Activated CD4-positive, alpha-beta T cell treated with anti-CD3 and anti-CD28 coated beads for 1 hour (primary cell): ENCODE measurements around the gene LRP1B.

Source experiments
- DNase-seq: peaks from one replicate; pipeline ENCODE4 v3.0.0-alpha.2; 2020

The LRP1B gene

GRCh38 chr2:140262908-140263307, 1867.9 kb downstream of the LRP1B start:
- no peak for DNase-seq

DNA sequence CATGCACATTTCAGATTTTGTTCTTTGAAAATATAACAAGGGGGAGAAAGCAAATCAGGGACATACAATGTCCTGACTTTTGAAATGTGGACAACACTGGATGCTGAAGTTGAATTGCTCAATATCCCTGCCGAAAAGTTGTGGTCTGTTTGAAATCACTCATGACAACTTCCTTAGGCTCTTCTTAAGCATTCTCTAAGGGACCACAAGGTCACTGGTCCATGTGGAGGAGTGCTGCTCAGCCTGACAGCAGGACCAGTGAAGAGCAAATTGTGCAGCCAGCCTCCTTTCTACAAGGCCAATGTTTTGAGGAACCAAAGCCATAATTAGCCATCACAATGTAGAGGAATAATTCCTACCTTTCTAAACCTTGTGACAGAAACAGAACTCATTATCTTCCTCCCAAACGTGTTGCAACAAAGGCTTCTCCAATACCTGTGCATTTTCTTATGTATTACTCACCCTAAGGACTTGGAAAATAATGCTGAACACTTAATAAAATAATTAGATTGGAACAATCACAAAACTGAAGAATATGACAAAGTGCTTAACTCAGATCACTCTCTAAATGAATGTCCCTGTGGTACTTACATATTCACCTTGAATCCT, 1873.0 kb downstream of the LRP1B start:
- no peak for DNase-seq

- DNase-seq: no peak
These were observed 1874.7 kb downstream of the LRP1B start for GRCh38 chr2:140256080-140256479.

GRCh38 chr2:140249821-140250220, 1881.0 kb downstream of the LRP1B start:
- no peak for DNase-seq

DNA sequence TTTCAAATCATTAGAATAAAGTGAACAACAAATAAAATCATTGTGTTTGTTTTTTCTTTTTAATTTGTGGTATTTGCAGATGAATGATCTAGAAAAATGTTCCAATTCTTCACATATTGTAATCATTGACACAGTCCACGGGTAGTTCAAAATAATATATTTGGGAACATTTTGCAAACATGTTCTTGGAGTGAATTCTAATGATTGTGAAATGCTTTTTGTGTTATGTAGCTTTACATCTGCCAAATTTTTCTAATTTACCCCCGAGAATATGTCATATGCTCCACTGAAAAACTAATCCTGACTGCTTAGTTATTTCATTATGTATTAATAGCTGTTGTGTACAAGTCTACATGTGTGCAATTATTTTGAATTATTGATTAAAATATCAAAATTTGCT, 1882.2 kb downstream of the LRP1B start:
- no peak for DNase-seq

DNA sequence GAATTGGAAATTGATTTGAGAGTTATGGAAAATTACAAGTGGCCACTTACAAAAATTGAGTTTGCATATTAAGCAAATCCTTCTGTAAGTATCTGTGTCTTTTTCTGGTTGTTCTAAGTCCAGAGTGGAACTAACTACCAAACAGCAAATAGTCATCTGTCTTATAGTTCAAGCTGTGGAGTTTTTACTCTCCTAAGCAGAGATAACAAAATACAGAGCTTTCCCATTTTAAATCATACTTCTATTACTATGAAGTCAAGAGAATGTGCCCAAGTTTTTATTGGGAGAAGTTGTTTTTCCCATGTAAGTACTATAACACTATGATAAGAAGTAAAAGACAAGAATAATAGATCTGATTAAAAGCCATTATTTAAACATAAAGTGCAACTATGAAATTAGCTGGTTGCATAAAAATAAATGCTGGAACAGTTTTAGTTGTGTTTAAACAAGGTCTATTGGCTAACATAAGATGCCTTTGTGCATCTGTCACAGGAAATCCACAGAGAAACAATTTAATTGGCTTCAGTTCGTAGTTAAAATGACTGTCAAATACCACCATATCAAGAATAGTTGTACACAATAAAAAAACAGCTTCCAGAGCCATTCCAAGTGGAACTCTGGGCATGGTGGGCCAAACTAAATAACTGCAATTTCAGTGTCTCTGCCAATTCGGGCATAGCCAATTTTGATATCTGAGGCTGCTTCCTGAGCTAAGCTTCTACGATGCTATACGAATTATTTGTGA, 1883.2 kb downstream of the LRP1B start:
- DNase-seq: no peak

DNA sequence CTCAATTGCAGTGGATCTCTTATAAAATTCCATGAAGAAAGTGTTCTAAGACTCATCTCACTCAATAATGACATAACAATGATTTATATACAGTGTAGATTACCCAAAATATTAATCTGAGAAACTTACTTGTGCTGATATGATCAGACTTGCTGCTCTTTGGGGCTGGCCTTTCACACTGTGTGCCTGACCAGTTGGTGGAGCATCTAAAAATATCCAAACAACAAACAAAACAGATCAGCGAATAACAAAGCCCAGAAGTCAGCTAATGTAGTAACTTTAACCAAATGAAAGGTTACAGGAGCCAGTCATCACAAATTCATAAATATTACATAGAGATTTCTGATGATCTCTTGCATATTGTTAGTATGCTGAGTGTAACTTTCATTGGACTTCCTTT, 1883.9 kb downstream of the LRP1B start:
- no peak for DNase-seq

- DNase-seq: no peak
These were observed 1884.8 kb downstream of the LRP1B start for GRCh38 chr2:140246058-140246457.

DNA sequence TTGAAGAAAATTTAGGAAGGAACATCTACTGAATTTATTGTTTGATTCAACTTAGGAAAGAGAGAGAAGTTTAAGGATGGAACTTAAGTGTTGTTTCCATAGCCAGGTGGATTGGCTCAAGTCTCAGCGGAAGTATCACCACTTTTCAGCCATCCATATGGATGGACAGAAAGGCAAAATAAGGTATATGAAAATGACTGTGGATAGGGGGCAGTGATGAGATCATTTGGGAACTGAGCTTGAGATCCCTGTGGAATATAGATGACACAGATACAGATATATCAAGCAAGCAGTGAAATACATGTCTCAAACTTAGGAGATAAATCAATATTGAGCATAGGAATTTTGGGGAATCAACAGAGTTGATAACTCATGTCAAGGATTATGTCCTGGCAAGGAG, 1887.9 kb downstream of the LRP1B start:
- no peak for DNase-seq

- DNase-seq: no peak
These were observed 1896.7 kb downstream of the LRP1B start for GRCh38 chr2:140234116-140234515.

- DNase-seq: no peak
These were observed 1919.9 kb downstream of the LRP1B start for GRCh38 chr2:140210963-140211362.

DNA sequence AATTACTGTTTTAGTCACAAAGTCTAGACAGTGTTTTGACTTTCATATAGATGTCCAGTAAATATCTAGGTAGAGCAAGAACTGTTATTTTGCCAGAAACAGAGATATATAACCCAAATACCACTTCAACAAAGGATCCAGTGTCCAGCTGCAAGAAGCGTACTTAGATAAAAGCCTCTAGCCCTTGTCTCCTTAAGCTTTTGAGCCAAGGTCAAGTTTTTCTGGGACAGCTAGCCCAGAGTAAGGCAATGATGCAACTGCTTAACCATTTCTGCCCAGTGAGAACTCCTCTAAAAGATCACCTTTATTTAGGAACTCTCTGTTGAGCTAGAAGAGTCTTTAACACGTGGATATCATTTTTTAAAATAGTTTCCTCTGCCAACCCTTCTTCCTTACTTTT, 1925.7 kb downstream of the LRP1B start:
- no peak for DNase-seq

- no peak for DNase-seq
These were observed 1927.5 kb downstream of the LRP1B start for GRCh38 chr2:140203347-140203746.

DNA sequence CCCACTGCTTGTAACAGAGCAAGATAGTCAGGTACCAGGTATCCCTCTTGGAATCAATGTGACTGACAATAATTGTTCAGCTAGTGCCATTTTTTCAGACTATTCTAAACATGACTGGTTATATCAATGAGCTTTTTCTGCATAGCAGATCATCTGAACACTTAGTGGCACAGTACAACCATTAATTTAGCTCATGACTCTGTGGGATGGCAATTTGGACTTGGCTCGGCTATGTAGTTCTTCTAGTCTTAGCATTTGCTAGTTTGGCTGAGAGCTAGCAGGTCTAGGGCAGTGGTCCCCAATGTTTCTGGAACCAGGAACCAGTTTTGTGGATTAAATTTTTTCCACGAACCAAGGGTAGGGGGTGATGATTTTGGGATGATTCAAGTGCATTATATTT, 1929.2 kb downstream of the LRP1B start:
- DNase-seq: no peak

GRCh38 chr2:140200764-140201163, 1930.1 kb downstream of the LRP1B start:
- DNase-seq: no peak

DNA sequence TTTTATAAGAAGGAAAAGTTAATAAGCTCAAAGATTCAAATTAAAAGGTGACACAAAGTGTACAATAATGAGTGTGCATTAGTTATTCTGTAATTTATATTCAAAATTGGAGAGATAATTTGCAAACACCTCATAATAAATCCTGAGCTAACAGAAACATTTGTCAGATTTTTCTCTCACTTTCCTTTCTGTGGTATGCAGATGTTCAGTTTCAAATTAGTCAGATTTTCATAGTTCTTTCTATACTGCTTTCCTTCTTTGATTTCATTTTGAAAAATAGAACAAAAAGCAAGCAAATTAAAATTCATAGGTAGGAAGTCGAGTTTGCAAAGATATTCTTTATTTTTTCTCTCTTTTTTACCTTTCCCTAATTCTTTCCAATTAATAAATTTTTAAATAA, 1930.5 kb downstream of the LRP1B start:
- DNase-seq: no peak

GRCh38 chr2:140199312-140199711, 1931.5 kb downstream of the LRP1B start:
- DNase-seq: no peak

DNA sequence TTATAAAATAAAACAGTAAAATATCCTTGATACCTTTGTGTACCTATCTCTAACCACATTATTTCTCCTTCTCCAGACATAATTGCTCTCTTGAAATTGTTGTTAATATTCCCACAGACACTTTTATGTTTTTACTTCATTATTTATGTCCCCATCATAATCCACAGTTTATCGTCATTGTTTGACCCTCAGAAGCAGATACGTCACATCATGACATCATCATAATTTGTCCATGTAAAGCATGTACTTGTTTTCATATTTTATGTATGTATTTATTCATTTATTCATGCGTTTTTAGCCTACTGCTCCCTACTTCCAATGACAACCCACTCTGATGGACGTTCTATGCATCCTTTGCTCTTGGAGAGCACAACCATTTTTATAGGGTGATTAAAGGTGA, 1943.7 kb downstream of the LRP1B start:
- DNase-seq: no peak

DNA sequence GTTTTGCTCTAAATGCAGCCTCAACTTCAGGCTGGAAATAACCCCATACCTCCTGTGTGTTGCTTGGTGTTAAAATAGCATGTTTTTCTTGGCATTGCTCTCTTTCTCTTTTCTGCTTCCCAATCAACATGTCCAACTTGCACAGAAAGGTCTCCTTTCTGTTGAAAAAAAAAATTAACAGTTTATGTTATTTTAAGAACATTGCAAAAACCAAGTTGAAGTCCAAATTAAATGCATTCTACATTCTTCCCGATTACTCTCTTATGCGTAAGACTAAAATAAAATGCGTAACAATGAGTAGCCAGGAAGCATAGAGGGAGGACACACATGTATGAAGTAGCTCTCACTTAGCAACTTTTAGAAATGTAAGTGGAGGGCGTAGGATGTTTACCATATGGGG, 1944.5 kb downstream of the LRP1B start:
- no peak for DNase-seq

- DNase-seq: no peak
These were observed 1945.7 kb downstream of the LRP1B start for GRCh38 chr2:140185076-140185475.

- no peak for DNase-seq
These were observed 1947.6 kb downstream of the LRP1B start for GRCh38 chr2:140183056-140183765.
